Measurements from ENCODE around the gene CTIF. TPM values are rescaled to one million over a fixed set of nuclear protein-coding genes. Genes with fewer than 3 reads are reported as not detected.

Gene CTIF
- total RNA-seq, 4 donors from 2014 or later: 29.0 to 61.5 (median 37.7) TPM

GRCh38 chr18:48668466-48669179 is 129.8 kb downstream of the CTIF start:
- H3K36me3 ChIP-seq: peaks cover 33% of the 10 kb centered on the region
- peaks cover 7% of the 10 kb centered on the region for H3K4me1 ChIP-seq
- H3K27me3 ChIP-seq: no peaks in the 10 kb centered on the region
- TF ChIP-seq POLR2A (IDR thresholded peaks at IDR 0.05) (no peak), POLR2AphosphoS5 (IDR thresholded peaks at IDR 0.05) (no peak), EP300 (IDR thresholded peaks at IDR 0.05) (no peak), CTCF (IDR thresholded peaks at IDR 0.05) (no peak)
- no peaks in the 10 kb centered on the region for H3K9me3 ChIP-seq
- peak in 1 of 2 donors; percentile 64 for DNase-seq (ENCODE audit: low spot score in 2 of 2)
- no peak overlapping the region for H3K4me3 ChIP-seq
- WGBS: 94% methylated on average over 13 of the region's 15 CpGs
- H3K27ac ChIP-seq: no peak overlapping the region

- peaks cover 2% of the 10 kb centered on the region for H3K4me1 ChIP-seq
- DNase-seq (ENCODE audit: low spot score in 2 of 2): no peak
- no peaks in the 10 kb centered on the region for H3K27me3 ChIP-seq
- H3K9me3 ChIP-seq: no peaks in the 10 kb centered on the region
- no peak overlapping the region for H3K4me3 ChIP-seq
- no peak overlapping the region for H3K27ac ChIP-seq
- peaks cover 33% of the 10 kb centered on the region for H3K36me3 ChIP-seq
- TF ChIP-seq POLR2A (IDR thresholded peaks at IDR 0.05) (no peak), POLR2AphosphoS5 (IDR thresholded peaks at IDR 0.05) (no peak), CTCF (IDR thresholded peaks at IDR 0.05) (no peak)
- WGBS: 89% methylated on average over 3 of the region's 3 CpGs
These were observed 130.4 kb downstream of the CTIF start for GRCh38 chr18:48669180-48669675.

- TF ChIP-seq CTCF (IDR thresholded peaks at IDR 0.05) (no peak), EP300 (IDR thresholded peaks at IDR 0.05) (no peak), POLR2A (IDR thresholded peaks at IDR 0.05) (no peak), POLR2AphosphoS5 (IDR thresholded peaks at IDR 0.05) (no peak)
- no peaks in the 10 kb centered on the region for H3K27me3 ChIP-seq
- DNase-seq (ENCODE audit: low spot score in 2 of 2): peak in 1 of 2 donors; percentile 49
- no peak overlapping the region for H3K4me3 ChIP-seq
- 96% methylated on average over 6 of the region's 7 CpGs for WGBS
- H3K27ac ChIP-seq: no peak overlapping the region
- H3K4me1 ChIP-seq: peaks cover under 1% of the 10 kb centered on the region
- no peaks in the 10 kb centered on the region for H3K9me3 ChIP-seq
- H3K36me3 ChIP-seq: peaks cover 32% of the 10 kb centered on the region
These were observed 131.3 kb downstream of the CTIF start for GRCh38 chr18:48669991-48670750.

- DNase-seq (ENCODE audit: low spot score in 2 of 2): no peak
- no peak for TF ChIP-seq EP300 (IDR thresholded peaks at IDR 0.05)
- TF ChIP-seq POLR2AphosphoS5 (IDR thresholded peaks at IDR 0.05): no peak
- TF ChIP-seq CTCF (IDR thresholded peaks at IDR 0.05): no peak
- no peak for TF ChIP-seq POLR2A (IDR thresholded peaks at IDR 0.05)
- H3K36me3 ChIP-seq: peaks cover 25% of the 10 kb centered on the region
- H3K9me3 ChIP-seq: no peaks in the 10 kb centered on the region
- WGBS: 98% methylated on average over 4 of the region's 4 CpGs
- no peak overlapping the region for H3K4me3 ChIP-seq
- H3K4me1 ChIP-seq: peaks cover 6% of the 10 kb centered on the region
- H3K27me3 ChIP-seq: no peaks in the 10 kb centered on the region
- H3K27ac ChIP-seq: no peak overlapping the region
These were observed 132.1 kb downstream of the CTIF start for GRCh38 chr18:48670751-48671560.
